ENCODE data around the gene LNX1. TPM values are rescaled to one million over a fixed set of nuclear protein-coding genes. Genes with fewer than 3 reads are reported as not detected.

Gene LNX1
- total and polyA plus RNA-seq, 9 of the 15 experiments (the other 6 are each of a cell fraction or from before 2014, with no cell fraction given): 0.40 to 3.6 (median 2.2) TPM

DNA sequence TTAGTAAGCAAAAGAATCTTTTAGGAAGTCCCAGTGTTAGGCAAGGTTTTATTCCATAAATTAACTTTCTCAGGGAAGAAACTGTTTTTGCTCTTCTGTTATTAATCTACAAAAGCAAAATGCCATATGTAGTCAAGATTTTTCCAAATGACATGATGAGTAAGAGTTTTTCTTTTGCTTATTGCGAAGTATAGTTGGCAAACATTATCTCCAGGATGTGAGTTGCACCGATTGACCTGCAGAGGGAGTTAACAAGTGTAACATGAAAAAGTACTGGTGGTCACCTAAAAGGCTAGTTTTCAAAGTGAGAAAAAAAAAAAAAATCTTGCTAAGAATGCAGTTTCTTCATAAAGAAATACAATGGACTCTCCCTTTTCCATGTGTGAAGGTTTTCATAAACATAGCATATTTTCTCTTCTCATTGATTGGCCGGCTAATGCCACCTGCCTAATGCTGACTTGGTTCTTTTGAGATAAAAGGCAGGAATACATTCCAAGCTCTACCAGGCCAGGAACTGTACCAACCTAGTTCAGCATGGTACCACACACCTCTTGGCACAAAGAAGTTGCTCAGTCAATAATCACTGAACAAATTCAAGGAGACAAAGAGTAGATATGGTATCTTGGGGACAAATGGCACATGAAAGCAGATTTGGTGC is 100.2 kb downstream of the LNX1 start (continued):
- TF ChIP-seq HMG20A (CRISPR knock-in tag; conservative IDR thresholded peaks at IDR 0.05): no peak
- TF ChIP-seq, protein P1, sequence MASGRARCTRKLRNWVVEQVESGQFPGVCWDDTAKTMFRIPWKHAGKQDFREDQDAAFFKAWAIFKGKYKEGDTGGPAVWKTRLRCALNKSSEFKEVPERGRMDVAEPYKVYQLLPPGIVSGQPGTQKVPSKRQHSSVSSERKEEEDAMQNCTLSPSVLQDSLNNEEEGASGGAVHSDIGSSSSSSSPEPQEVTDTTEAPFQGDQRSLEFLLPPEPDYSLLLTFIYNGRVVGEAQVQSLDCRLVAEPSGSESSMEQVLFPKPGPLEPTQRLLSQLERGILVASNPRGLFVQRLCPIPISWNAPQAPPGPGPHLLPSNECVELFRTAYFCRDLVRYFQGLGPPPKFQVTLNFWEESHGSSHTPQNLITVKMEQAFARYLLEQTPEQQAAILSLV (tag; IDR thresholded peaks at IDR 0.05): no peak
- no peak for TF ChIP-seq ZNF699 (CRISPR knock-in tag; IDR thresholded peaks at IDR 0.05; ENCODE audit: insufficient replicate concordance)
- TF ChIP-seq CEBPG (CRISPR knock-in tag; IDR thresholded peaks at IDR 0.05): no peak
- TF ChIP-seq CEBPG (tag; conservative IDR thresholded peaks at IDR 0.05 in 1 of 2, IDR thresholded peaks at IDR 0.05 in 1 of 2): peak; percentile 14 to 44; a peak in 1 of 4 replicates
- no peak for TF ChIP-seq ZNF830 (CRISPR knock-in tag; IDR thresholded peaks at IDR 0.05)
- TF ChIP-seq, protein P2, sequence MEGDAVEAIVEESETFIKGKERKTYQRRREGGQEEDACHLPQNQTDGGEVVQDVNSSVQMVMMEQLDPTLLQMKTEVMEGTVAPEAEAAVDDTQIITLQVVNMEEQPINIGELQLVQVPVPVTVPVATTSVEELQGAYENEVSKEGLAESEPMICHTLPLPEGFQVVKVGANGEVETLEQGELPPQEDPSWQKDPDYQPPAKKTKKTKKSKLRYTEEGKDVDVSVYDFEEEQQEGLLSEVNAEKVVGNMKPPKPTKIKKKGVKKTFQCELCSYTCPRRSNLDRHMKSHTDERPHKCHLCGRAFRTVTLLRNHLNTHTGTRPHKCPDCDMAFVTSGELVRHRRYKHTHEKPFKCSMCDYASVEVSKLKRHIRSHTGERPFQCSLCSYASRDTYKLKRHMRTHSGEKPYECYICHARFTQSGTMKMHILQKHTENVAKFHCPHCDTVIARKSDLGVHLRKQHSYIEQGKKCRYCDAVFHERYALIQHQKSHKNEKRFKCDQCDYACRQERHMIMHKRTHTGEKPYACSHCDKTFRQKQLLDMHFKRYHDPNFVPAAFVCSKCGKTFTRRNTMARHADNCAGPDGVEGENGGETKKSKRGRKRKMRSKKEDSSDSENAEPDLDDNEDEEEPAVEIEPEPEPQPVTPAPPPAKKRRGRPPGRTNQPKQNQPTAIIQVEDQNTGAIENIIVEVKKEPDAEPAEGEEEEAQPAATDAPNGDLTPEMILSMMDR (IDR thresholded peaks at IDR 0.05 in 2 of 3, conservative IDR thresholded peaks at IDR 0.05 in 1 of 3; ENCODE audit: insufficient read depth in 2 of 3, low read depth in 1 of 3, low read length in 3 of 3): peak; percentile 46 to 60 (median 59); a peak in 4 of 6 replicates
- peak; percentile 48; the same call in 1 of the 2 replicates for TF ChIP-seq ZNF384 (IDR thresholded peaks at IDR 0.05; ENCODE audit: low read depth, low read length)
- TF ChIP-seq, protein P3, sequence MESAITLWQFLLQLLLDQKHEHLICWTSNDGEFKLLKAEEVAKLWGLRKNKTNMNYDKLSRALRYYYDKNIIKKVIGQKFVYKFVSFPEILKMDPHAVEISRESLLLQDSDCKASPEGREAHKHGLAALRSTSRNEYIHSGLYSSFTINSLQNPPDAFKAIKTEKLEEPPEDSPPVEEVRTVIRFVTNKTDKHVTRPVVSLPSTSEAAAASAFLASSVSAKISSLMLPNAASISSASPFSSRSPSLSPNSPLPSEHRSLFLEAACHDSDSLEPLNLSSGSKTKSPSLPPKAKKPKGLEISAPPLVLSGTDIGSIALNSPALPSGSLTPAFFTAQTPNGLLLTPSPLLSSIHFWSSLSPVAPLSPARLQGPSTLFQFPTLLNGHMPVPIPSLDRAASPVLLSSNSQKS (CRISPR knock-in tag; IDR thresholded peaks at IDR 0.05): no peak
- TF ChIP-seq ZNF217 (CRISPR knock-in tag; IDR thresholded peaks at IDR 0.05): no peak
- no peak for TF ChIP-seq RBM39 (optimal IDR thresholded peaks at IDR 0.05; ENCODE audit: low read depth, low read length)
- TF ChIP-seq, protein P4, sequence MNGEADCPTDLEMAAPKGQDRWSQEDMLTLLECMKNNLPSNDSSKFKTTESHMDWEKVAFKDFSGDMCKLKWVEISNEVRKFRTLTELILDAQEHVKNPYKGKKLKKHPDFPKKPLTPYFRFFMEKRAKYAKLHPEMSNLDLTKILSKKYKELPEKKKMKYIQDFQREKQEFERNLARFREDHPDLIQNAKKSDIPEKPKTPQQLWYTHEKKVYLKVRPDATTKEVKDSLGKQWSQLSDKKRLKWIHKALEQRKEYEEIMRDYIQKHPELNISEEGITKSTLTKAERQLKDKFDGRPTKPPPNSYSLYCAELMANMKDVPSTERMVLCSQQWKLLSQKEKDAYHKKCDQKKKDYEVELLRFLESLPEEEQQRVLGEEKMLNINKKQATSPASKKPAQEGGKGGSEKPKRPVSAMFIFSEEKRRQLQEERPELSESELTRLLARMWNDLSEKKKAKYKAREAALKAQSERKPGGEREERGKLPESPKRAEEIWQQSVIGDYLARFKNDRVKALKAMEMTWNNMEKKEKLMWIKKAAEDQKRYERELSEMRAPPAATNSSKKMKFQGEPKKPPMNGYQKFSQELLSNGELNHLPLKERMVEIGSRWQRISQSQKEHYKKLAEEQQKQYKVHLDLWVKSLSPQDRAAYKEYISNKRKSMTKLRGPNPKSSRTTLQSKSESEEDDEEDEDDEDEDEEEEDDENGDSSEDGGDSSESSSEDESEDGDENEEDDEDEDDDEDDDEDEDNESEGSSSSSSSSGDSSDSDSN (IDR thresholded peaks at IDR 0.05; ENCODE audit: borderline replicate concordance in 1 of 2, low read depth in 2 of 2, low read length in 2 of 2): no peak
- TF ChIP-seq ZNF41 (CRISPR knock-in tag; conservative IDR thresholded peaks at IDR 0.05): no peak
- TF ChIP-seq, protein P5, sequence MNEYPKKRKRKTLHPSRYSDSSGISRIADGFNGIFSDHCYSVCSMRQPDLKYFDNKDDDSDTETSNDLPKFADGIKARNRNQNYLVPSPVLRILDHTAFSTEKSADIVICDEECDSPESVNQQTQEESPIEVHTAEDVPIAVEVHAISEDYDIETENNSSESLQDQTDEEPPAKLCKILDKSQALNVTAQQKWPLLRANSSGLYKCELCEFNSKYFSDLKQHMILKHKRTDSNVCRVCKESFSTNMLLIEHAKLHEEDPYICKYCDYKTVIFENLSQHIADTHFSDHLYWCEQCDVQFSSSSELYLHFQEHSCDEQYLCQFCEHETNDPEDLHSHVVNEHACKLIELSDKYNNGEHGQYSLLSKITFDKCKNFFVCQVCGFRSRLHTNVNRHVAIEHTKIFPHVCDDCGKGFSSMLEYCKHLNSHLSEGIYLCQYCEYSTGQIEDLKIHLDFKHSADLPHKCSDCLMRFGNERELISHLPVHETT (CRISPR knock-in tag; conservative IDR thresholded peaks at IDR 0.05 in 1 of 2, IDR thresholded peaks at IDR 0.05 in 1 of 2): no peak
- TF ChIP-seq, protein P6, sequence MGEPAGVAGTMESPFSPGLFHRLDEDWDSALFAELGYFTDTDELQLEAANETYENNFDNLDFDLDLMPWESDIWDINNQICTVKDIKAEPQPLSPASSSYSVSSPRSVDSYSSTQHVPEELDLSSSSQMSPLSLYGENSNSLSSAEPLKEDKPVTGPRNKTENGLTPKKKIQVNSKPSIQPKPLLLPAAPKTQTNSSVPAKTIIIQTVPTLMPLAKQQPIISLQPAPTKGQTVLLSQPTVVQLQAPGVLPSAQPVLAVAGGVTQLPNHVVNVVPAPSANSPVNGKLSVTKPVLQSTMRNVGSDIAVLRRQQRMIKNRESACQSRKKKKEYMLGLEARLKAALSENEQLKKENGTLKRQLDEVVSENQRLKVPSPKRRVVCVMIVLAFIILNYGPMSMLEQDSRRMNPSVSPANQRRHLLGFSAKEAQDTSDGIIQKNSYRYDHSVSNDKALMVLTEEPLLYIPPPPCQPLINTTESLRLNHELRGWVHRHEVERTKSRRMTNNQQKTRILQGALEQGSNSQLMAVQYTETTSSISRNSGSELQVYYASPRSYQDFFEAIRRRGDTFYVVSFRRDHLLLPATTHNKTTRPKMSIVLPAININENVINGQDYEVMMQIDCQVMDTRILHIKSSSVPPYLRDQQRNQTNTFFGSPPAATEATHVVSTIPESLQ (CRISPR knock-in tag; IDR thresholded peaks at IDR 0.05): no peak
- TF ChIP-seq ZSCAN29 (IDR thresholded peaks at IDR 0.05): no peak
